GM20431 (cell line): ENCODE measurements around the gene TRRAP.
"Not testable (repeated sequence)": the region's sequence is repeated elsewhere in the genome, so short reads cannot be mapped to it uniquely, and the experiment has no call there.

Experiments
- in situ Hi-C: fragments of 300-500 bp; cut with MseI, MboI; formaldehyde crosslinking; loops from one replicate; pipeline ENCODE4 v1.15.0; 2020; ENCODE audit warnings: low sequenced_read_pairs; ENCODE audit not compliant: unreplicated experiment

TRRAP gene

GRCh38 chr7:99038086-99038855, 159.9 kb downstream of the TRRAP start:
- in situ Hi-C loops, result no loop called here

- in situ Hi-C loops, result no loop called here
These were observed 161.1 kb downstream of the TRRAP start for GRCh38 chr7:99039384-99039891.

- in situ Hi-C loops, result loop anchor here (5.0 kb wide), 1 partner anchor 272 kb away; no protein-coding TSS in a partner anchor
These were observed 162.0 kb downstream of the TRRAP start for GRCh38 chr7:99040104-99040958.

- in situ Hi-C loops, result loop anchor here (5.0 kb wide), 1 partner anchor 271 kb away; no protein-coding TSS in a partner anchor
These were observed 163.2 kb downstream of the TRRAP start for GRCh38 chr7:99041526-99041925.

- in situ Hi-C loops, result loop anchor here (5.0 kb wide), 1 partner anchor 269 kb away; no protein-coding TSS in a partner anchor
These were observed 164.6 kb downstream of the TRRAP start for GRCh38 chr7:99042957-99043356.

GRCh38 chr7:99044858-99045257, 166.5 kb downstream of the TRRAP start:
- in situ Hi-C loops, result loop anchor here (5.0 kb wide), 1 partner anchor 267 kb away; no protein-coding TSS in a partner anchor

GRCh38 chr7:99046262-99046661, 167.9 kb downstream of the TRRAP start:
- in situ Hi-C loops, result not testable (repeated sequence)

GRCh38 chr7:99046722-99047121, 168.4 kb downstream of the TRRAP start:
- in situ Hi-C loops, result no loop called here

- in situ Hi-C loops, result no loop called here
These were observed 169.3 kb downstream of the TRRAP start for GRCh38 chr7:99047526-99048077.

- in situ Hi-C loops, result no loop called here
These were observed 172.6 kb downstream of the TRRAP start for GRCh38 chr7:99050971-99051370.

- in situ Hi-C loops, result no loop called here
These were observed 176.4 kb downstream of the TRRAP start for GRCh38 chr7:99054781-99055180.

GRCh38 chr7:99061001-99061776, 182.9 kb downstream of the TRRAP start:
- in situ Hi-C loops, result no loop called here
